Fibroblast of villous mesenchyme (primary cell): Measurements from ENCODE around the gene SMIM24. TPM values are rescaled to one million over a fixed set of nuclear protein-coding genes. Genes with fewer than 3 reads are reported as not detected.

Source experiments
- DNase-seq: peaks from one replicate; pipeline ENCODE4 v3.0.0-alpha.2; 2010; ENCODE audit warnings: low read depth
- H3K4me3 ChIP-seq: 2 replicates; pipeline ENCODE4 v1.5.1; 2011; ENCODE audit warnings: low read depth, mild to moderate bottlenecking, low read length
- total RNA-seq: library from RNA; depleted of rRNA; stranded (reverse); fragments of >200 nt; gene quantifications from 2 replicates; pipeline ENCODE4 v1.2.3, GENCODE V29; 2012
- TF ChIP-seq, protein P1 (sequence below): IDR thresholded peaks from 2 replicates; pipeline ENCODE4 v1.5.1; 2012; ENCODE audit warnings: low read depth, mild to moderate bottlenecking, low read length; ENCODE audit not compliant: insufficient read depth

The SMIM24 gene
- total RNA-seq, 1 donor, result not detected

DNA sequence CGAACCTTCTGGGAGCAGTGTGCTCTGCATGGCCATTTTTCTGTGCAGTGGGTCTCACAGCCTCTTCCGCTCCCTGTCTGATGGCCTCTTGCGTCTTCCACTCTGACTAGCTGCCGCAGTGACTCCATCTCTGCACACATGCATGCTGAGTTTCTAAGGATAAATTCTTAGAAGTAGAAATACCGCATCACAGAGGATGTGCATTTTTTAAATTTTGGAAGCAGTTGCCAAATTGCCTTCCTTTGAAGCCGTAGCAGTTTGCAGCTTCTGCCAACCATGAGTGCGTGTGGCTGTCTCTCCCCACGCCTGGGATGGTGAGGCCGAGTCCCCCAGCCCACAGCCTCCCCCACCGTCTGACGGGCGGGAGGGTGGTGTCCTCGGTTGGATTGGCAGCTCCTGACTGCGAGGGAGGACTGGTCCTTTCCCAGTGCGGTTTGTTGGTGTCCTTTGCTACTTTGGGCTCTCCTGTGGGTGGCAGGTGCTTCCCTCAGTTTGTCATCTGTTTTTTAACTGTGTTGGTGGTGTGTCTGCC lies 35.6 kb upstream of the SMIM24 start:
- TF ChIP-seq, protein P1, sequence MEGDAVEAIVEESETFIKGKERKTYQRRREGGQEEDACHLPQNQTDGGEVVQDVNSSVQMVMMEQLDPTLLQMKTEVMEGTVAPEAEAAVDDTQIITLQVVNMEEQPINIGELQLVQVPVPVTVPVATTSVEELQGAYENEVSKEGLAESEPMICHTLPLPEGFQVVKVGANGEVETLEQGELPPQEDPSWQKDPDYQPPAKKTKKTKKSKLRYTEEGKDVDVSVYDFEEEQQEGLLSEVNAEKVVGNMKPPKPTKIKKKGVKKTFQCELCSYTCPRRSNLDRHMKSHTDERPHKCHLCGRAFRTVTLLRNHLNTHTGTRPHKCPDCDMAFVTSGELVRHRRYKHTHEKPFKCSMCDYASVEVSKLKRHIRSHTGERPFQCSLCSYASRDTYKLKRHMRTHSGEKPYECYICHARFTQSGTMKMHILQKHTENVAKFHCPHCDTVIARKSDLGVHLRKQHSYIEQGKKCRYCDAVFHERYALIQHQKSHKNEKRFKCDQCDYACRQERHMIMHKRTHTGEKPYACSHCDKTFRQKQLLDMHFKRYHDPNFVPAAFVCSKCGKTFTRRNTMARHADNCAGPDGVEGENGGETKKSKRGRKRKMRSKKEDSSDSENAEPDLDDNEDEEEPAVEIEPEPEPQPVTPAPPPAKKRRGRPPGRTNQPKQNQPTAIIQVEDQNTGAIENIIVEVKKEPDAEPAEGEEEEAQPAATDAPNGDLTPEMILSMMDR, result no peak
- H3K4me3 ChIP-seq, result no peak overlapping the region
- no peak for DNase-seq

DNA sequence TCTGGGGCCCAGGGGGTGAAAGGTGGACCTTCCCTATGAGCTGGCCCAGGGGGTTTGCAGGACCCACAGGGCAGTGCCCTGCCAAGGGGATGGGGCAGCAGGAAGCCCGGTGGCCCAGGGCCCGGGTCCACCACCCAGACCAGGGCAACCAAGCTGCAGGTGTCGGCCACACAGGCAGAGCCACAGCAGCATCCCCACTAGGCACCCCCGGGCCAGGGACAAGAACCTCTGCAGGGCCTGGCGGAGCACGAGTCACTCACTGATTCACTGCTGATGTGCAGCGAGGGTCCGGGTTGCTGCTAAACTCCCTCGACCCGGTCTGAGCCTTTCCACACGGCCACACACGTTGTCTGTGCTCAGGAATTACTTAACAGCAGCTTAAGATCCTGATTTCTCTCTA lies 34.6 kb upstream of the SMIM24 start:
- TF ChIP-seq, protein P1, result no peak
- no peak for DNase-seq
- no peak overlapping the region for H3K4me3 ChIP-seq

DNA sequence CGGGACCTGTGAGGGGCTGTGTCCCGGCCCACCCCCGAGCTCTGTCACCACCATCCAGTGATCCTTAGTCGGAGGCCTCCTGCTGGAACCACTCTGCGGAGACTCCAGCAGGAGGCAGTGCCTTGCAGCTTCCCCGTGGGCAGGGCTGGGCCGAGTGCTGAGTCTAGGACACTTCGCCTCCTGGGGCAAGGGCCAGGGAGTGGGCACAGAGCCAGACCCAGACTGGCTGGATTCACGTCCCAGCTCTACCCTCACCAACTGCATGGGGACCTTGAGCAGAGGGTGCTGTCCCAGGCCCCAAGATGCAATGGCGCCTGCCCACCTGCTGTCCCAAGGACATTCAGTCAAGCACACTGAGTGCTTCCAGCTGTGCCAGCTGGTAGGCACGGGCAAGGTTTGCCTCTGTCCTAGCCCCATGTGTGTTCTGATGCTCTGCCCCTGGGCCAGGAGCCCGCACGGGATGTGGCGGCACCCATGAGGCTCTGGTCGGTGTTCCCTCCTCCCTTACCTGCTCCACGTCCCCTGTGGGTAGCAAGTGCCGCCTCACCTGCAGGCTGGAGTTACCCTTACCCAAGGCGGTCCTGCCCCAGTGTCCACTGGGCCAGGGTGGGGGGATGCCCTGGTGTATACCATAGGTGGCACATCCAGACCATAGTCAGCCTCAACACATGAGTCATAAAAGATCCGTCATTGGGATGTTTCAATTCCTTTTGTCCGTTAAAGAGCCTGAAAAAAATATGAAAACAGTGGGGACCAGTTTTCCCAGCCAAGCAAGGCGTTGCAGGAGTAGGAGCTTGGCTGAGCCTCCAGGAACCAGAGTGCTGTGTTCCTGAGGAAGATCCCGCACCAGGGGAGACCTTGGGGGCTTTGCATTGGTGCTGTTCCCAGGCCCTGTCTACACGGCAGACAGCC lies 33.2 kb upstream of the SMIM24 start:
- no peak for DNase-seq
- TF ChIP-seq, protein P1, result no peak
- no peak overlapping the region for H3K4me3 ChIP-seq

DNA sequence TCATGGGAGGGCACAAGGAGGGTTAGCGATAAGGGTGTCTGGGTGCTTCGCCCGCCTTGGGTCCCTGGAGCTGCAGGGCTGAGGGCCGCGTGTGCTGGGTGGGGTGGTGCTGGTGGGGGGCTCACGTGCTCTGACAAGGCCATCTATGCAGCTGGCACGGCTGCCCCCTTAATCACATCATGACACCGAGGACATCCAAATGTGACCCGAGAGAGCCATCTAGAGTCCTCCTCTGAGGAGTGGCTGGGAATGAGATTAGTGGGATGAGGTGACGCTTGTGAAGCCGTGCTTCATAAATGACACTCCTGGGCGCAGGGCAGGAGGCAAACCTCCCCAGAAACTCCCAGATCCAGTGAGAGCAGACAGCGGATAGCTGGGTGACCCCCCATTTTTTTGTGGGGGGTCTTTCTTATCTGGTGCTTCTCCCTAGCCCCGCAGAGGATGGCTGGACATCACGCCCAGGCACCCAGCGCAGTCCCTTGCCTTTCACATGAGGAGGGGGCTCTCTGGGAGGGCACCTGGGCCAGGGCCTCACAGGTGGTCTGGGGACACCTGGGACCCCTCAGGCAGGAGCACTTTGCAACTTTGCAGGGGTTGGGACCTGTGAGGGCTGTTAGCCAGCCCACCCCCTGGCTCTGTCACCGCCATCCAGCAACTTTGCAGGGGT lies 32.4 kb upstream of the SMIM24 start:
- H3K4me3 ChIP-seq, result no peak overlapping the region
- DNase-seq, result no peak
- TF ChIP-seq, protein P1, result no peak

DNA sequence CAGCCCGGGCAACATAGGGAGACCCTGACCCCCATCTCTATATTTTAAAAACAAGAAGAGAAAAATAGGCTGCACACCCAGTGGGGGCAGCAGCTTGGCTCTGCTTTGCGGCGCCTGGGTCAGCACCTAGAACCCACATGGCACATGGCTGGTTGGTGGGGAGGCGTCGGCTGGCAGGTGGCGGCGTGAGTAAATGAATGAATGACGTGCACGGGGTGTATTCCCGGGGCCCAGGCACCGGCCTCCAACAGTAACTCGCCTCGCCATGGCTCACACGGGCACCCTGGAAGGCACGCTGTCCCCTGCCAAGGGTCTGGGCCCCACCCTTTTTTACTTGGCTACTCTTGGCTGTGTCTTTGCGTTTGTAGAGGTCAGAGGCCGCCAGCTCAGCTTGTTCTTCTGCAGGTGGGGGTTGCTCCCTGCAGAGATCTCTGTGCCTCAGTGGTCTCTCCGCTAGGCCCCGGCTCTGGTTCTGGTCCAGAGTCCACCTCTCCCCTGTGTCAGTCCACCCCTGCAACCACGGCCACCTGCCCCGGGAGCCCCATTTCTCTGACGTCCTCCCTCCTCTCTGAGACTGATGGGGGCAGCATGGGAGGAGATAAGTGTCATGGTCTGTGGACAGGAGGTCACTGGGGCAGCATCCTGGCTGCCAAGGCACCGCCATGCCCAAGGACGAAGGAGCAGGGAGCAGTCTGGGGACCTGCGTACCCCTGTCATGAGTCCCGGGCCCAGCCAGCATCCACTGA lies 31.4 kb upstream of the SMIM24 start:
- no peak overlapping the region for H3K4me3 ChIP-seq
- DNase-seq, result no peak
- TF ChIP-seq, protein P1, result no peak

DNA sequence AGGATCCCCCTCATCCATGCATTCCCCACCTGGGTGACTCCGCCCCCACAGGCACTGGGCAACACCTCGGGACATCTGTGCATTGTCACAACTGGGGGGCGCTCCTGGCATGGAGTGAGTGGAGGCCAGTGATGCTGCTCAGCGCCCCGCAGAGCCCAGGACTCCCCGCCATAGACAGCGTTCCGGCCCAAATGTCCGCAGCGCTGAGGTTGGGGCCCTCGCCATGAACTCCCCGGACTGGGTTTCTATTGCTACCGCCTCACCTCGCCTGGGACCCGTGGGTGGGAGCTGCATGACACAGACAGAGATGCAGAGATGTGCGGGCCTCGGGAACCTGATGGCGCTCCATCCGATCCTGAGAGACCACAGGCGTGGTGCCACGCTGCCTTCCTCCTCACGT lies 30.4 kb upstream of the SMIM24 start:
- TF ChIP-seq, protein P1, result no peak
- no peak for DNase-seq
- no peak overlapping the region for H3K4me3 ChIP-seq
